Measurements from ENCODE around the gene GLDC. TPM values are rescaled to one million over a fixed set of nuclear protein-coding genes. Genes with fewer than 3 reads are reported as not detected.

The GLDC gene
- total and polyA plus RNA-seq, 9 donors, result 0.27 to 2.1 (median 0.64) TPM

DNA sequence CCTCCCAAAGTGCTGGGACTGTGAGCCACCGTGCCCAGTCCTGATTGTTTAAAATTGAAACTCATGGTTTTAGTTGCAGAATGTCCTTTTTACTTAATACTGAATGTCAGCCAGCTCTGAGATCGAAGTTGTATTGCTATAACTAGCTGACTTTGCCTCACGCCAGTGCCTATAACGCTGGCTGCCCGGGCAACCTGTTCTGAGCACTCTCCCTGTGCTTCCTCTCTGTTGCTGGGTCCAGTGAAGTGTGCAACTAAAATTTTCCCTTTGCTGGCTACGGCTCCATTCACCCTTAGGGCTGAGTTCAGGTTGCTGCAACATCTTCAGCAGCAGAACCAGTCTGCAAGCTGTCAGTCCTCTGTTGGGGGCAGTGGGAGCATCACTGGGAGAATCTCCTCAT, 65.9 kb downstream of the GLDC start:
- no peaks in the 10 kb centered on the region for H3K4me1 ChIP-seq (ENCODE audit: control insufficient read depth, insufficient read depth, low read length)
- 85% methylated on average over 4 of the region's 6 CpGs for WGBS (ENCODE audit: insufficient coverage)
- no peak for DNase-seq
- H3K9me3 ChIP-seq (replicated peaks; ENCODE audit: control insufficient read depth, low read depth, low read length), result no peaks in the 10 kb centered on the region
- no peak overlapping the region for H3K27ac ChIP-seq (ENCODE audit: low read length)
- H3K27me3 ChIP-seq (ENCODE audit: control insufficient read depth, insufficient read depth, low read length), result peaks cover 2% of the 10 kb centered on the region
- no peaks in the 10 kb centered on the region for H3K36me3 ChIP-seq (ENCODE audit: control insufficient read depth, insufficient read depth, low read length)
- H3K4me3 ChIP-seq (ENCODE audit: low read length), result no peak overlapping the region

DNA sequence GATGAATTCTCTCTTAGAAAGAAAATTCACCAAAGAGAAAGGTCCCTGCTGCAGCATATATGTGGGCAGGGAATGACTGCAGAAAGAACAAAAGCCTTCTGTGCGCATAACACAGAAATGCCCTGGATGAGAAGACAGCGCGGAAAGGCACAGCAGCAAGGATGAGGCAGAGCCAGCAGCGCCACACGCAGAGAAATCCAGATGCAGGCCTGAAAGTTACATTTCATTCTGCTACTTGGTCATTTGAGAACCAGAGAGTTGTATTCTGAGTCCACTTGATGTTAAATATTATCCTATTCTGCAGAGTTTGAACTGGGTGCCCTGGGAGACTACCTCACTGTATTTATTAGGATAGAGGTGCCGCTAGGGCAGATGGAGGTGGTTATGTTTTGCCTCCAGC, 68.5 kb downstream of the GLDC start:
- Histone ChIP-seq H3K27ac (ENCODE audit: low read length) (no peak overlapping the region), H3K4me3 (ENCODE audit: low read length) (no peak overlapping the region), H3K27me3 (ENCODE audit: control insufficient read depth, insufficient read depth, low read length) (peaks cover 2% of the 10 kb centered on the region), H3K4me1 (ENCODE audit: control insufficient read depth, insufficient read depth, low read length) (no peaks in the 10 kb centered on the region), H3K9me3 (replicated peaks; ENCODE audit: control insufficient read depth, low read depth, low read length) (no peaks in the 10 kb centered on the region), H3K36me3 (ENCODE audit: control insufficient read depth, insufficient read depth, low read length) (no peaks in the 10 kb centered on the region)
- 84% methylated on average over 5 of the region's 6 CpGs for WGBS (ENCODE audit: insufficient coverage)
- DNase-seq, result no peak

DNA sequence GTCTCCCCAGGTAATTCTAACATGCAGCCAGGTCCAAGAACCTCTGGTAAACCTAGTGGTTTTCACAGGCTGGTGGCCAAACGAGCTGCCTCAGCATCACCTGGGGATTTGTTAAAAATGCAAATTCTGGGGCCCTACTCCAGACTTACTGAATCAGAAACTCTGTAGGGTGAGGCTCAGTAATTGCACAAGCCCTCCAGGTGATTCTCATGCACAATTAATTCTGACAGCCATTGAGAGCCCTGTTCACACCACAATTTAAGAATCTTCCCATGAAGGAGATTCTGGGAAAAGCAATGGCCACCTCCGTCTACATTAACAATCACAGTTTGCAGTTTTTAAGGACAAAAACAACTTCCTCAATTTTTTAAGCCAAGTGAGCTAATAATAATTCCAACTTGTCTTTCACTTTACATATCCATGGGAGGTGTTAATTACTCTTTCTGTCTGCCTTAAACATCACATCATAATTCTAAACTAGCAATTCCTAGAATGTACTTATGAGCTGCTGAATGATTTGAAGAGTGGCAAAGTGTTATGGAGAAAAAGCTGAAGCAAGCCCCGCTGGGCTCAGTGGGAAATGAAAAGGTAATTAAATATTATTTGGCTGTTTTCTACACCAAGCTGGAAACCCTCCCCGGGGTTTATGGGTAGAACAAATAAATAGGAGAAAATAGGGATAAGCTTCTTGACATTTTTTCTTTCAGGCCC, 70.0 kb downstream of the GLDC start:
- no peaks in the 10 kb centered on the region for H3K9me3 ChIP-seq (replicated peaks; ENCODE audit: control insufficient read depth, low read depth, low read length)
- H3K4me3 ChIP-seq (ENCODE audit: low read length), result no peak overlapping the region
- DNase-seq, result no peak
- H3K36me3 ChIP-seq (ENCODE audit: control insufficient read depth, insufficient read depth, low read length), result no peaks in the 10 kb centered on the region
- no peaks in the 10 kb centered on the region for H3K4me1 ChIP-seq (ENCODE audit: control insufficient read depth, insufficient read depth, low read length)
- H3K27ac ChIP-seq (ENCODE audit: low read length), result no peak overlapping the region
- 50% methylated on average over 1 of the region's 4 CpGs for WGBS (ENCODE audit: insufficient coverage)
- peaks cover under 1% of the 10 kb centered on the region for H3K27me3 ChIP-seq (ENCODE audit: control insufficient read depth, insufficient read depth, low read length)

DNA sequence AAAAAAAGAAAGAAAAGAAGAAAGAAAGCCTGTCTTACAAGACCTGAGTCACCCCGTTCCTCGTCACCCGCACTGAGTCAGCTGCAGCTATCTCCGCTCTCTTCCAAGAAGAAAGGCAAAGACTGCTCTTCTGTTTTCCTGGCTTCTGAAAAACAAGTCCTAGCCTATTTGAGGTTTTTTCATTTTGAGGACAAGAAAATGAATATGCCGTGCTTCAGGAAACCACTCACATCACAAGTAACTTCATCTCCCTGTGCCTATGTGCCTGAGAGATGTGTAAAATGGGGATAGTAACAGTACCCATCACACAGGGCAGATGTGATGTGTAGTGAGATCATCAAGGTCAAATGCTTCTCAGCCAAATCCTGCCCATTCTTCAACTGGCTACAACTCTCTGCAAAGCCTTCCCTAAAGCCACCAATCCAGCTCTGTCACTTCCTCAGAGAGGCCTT, 78.4 kb downstream of the GLDC start:
- 87% methylated on average over 3 of the region's 5 CpGs for WGBS (ENCODE audit: insufficient coverage)
- DNase-seq, result no peak
- H3K9me3 ChIP-seq (replicated peaks; ENCODE audit: control insufficient read depth, low read depth, low read length), result no peaks in the 10 kb centered on the region
- H3K36me3 ChIP-seq (ENCODE audit: control insufficient read depth, insufficient read depth, low read length), result no peaks in the 10 kb centered on the region
- H3K27me3 ChIP-seq (ENCODE audit: control insufficient read depth, insufficient read depth, low read length), result no peaks in the 10 kb centered on the region
- no peak overlapping the region for H3K4me3 ChIP-seq (ENCODE audit: low read length)
- H3K4me1 ChIP-seq (ENCODE audit: control insufficient read depth, insufficient read depth, low read length), result peaks cover 3% of the 10 kb centered on the region
- no peak overlapping the region for H3K27ac ChIP-seq (ENCODE audit: low read length)

DNA sequence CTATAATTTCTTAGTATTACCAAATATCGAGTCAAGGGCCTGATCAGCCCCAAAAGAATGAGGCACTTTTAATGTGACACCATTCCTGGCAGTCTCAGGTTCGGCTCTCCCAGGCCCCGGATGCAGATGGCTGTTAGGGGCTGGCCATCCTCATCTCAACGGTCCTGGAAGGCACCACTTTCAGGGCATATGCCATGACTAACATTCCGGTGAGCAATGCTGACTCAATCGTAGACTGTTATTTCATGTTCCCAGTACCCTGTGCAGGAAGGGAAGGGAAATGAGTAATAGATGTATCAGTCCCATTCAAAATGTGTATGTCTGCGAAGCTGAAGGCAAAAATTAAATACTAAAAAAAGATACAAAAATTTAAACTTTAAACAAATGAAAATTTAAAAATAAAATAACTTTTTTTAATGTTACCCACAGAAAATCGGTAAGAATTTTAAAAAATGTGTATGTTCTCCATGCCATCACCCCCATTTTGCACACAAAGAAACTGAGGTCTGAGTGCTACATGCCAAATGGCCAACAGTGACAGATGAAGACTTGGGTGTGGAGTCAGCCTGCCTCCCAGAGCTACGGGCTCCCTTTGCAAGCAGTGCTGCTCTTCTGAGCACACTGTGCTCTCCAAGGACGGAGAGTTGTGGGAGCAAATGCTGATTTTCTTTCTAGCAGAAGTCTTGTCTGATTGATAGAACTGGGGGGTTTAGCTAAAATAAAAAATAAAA, 79.0 kb downstream of the GLDC start:
- no peak for DNase-seq
- WGBS (ENCODE audit: insufficient coverage), result 67% methylated on average over 6 of the region's 10 CpGs
- H3K4me3 ChIP-seq (ENCODE audit: low read length), result no peak overlapping the region

DNA sequence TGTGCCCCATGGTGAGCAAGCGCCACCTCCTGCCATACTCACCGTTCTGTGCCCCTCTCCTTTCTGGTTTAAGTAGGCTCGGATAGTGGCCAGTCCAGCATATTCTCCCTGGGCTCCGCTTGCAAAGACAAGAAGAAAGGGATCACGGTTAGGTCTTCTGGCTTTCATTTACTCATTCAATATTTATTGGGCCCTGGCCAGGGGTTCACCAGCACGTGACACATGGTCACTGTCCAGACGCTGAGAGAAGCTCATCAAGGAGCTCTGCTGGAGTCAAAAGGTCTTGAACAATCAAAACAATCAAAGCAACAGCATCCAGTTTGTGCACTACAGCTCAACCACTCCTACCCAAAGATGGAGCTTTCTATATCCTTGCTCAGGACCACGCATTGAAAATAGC, 80.2 kb downstream of the GLDC start:
- Histone ChIP-seq H3K4me1 (ENCODE audit: control insufficient read depth, insufficient read depth, low read length) (peaks cover 3% of the 10 kb centered on the region), H3K36me3 (ENCODE audit: control insufficient read depth, insufficient read depth, low read length) (no peaks in the 10 kb centered on the region), H3K4me3 (ENCODE audit: low read length) (no peak overlapping the region), H3K27ac (ENCODE audit: low read length) (no peak overlapping the region), H3K9me3 (replicated peaks; ENCODE audit: control insufficient read depth, low read depth, low read length) (no peaks in the 10 kb centered on the region), H3K27me3 (ENCODE audit: control insufficient read depth, insufficient read depth, low read length) (no peaks in the 10 kb centered on the region)
- 47% methylated on average over 7 of the region's 8 CpGs for WGBS (ENCODE audit: insufficient coverage)
- DNase-seq, result no peak

More for the DNA sequence above, 79.0 kb downstream of the GLDC start:
- Histone ChIP-seq H3K27me3 (ENCODE audit: control insufficient read depth, insufficient read depth, low read length) (no peaks in the 10 kb centered on the region), H3K27ac (ENCODE audit: low read length) (no peak overlapping the region), H3K9me3 (replicated peaks; ENCODE audit: control insufficient read depth, low read depth, low read length) (no peaks in the 10 kb centered on the region), H3K4me1 (ENCODE audit: control insufficient read depth, insufficient read depth, low read length) (peaks cover 3% of the 10 kb centered on the region), H3K36me3 (ENCODE audit: control insufficient read depth, insufficient read depth, low read length) (no peaks in the 10 kb centered on the region)

DNA sequence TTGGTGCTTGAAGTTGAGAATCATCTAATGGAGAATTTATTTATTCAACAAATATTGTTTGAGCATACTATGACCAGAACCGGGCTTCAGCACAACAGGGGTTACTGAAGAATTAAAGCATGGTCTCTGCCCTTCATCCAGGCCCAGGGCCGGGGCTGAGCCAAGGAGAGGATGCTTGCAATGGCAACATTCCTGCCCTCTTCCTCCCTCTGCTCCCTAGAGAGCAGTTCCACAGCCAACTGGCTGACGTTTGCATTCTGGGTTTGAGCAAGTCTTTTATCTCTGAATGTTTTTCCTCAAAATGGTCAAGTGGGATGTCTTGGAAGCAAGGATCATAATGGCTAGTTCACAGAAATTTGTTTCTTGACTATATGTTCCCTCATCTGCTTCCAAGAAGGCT, 80.7 kb downstream of the GLDC start:
- Histone ChIP-seq H3K36me3 (ENCODE audit: control insufficient read depth, insufficient read depth, low read length) (no peaks in the 10 kb centered on the region), H3K4me1 (ENCODE audit: control insufficient read depth, insufficient read depth, low read length) (peaks cover 3% of the 10 kb centered on the region), H3K4me3 (ENCODE audit: low read length) (no peak overlapping the region), H3K27ac (ENCODE audit: low read length) (no peak overlapping the region), H3K9me3 (replicated peaks; ENCODE audit: control insufficient read depth, low read depth, low read length) (no peaks in the 10 kb centered on the region), H3K27me3 (ENCODE audit: control insufficient read depth, insufficient read depth, low read length) (no peaks in the 10 kb centered on the region)
- WGBS (ENCODE audit: insufficient coverage), result 44% methylated on average over 2 of the region's 3 CpGs
- DNase-seq, result peak; percentile 41

DNA sequence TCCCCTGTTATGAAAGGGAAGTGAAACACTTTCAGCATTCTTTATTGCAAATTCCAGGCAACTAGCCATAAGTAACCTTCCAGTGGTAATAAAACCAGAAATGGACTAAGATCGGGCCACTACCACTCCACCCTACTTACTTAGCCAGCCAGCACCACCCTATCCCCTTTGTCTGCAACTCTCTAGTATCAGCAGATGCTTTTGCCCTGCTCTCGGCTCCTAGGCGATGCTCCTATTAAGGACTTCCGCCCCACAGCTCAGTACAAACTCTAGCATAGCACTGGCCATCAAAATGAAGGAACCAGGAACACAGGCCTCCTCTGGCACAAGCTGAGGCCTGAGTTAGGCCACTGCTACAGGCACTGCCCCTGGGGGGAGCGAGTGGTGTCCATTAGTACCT, 81.2 kb downstream of the GLDC start:
- DNase-seq, result peak; percentile 33
- no peaks in the 10 kb centered on the region for H3K36me3 ChIP-seq (ENCODE audit: control insufficient read depth, insufficient read depth, low read length)
- no peaks in the 10 kb centered on the region for H3K9me3 ChIP-seq (replicated peaks; ENCODE audit: control insufficient read depth, low read depth, low read length)
- H3K27ac ChIP-seq (ENCODE audit: low read length), result no peak overlapping the region
- no peak overlapping the region for H3K4me3 ChIP-seq (ENCODE audit: low read length)
- peaks cover 3% of the 10 kb centered on the region for H3K4me1 ChIP-seq (ENCODE audit: control insufficient read depth, insufficient read depth, low read length)
- no peaks in the 10 kb centered on the region for H3K27me3 ChIP-seq (ENCODE audit: control insufficient read depth, insufficient read depth, low read length)
- 83% methylated on average over 5 of the region's 5 CpGs for WGBS (ENCODE audit: insufficient coverage)

DNA sequence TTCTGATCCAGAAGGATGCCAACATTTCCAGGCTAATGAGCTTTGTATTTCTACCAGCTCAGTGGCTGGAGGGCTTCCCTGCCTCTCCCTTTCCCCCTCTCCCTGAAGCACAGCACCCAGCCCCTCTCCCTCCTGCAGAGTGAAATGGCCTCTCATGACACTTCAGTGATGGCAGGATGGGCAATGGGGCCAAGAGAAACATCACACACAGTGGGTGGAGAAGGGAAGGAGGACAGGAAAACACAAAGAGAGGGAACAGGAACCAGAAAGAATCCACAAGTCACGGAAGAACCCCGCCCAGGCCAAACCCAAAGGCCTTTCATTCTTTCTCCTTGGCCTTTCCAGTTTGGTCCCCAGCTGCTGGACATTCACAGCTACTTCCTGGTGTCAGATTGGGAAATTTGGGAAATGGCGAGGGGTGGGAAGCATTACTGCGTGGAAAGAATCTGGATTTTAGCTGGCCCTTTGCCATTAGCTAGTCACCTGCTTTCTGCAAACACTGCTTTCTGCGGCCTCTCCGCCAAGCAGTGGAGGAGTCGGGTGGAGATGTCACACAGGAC, 82.6 kb downstream of the GLDC start:
- H3K27me3 ChIP-seq (ENCODE audit: control insufficient read depth, insufficient read depth, low read length), result no peaks in the 10 kb centered on the region
- no peak overlapping the region for H3K27ac ChIP-seq (ENCODE audit: low read length)
- no peak for DNase-seq
- H3K4me3 ChIP-seq (ENCODE audit: low read length), result no peak overlapping the region
- WGBS (ENCODE audit: insufficient coverage), result 75% methylated on average over 2 of the region's 7 CpGs
- no peaks in the 10 kb centered on the region for H3K36me3 ChIP-seq (ENCODE audit: control insufficient read depth, insufficient read depth, low read length)
- H3K9me3 ChIP-seq (replicated peaks; ENCODE audit: control insufficient read depth, low read depth, low read length), result no peaks in the 10 kb centered on the region
- H3K4me1 ChIP-seq (ENCODE audit: control insufficient read depth, insufficient read depth, low read length), result peaks cover 3% of the 10 kb centered on the region

DNA sequence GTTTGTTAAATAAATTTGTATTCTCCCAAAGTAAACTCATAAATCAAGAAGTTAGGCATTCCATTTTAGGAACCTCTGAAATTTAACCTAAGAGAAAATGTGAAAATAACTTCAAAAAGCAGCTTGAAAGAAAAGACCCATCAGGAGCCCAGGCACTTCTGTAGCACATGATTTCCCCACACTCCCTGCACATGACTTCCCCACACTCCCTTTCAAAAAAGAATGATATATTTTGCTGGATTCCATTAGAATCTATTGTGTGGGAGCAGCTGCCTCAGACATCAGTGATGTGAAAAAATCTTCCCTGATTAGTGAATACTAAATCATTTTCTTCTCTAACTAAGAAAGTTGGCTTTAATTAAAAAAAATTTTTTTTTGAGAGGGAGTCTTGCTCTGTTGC, 83.3 kb downstream of the GLDC start:
- H3K4me1 ChIP-seq (ENCODE audit: control insufficient read depth, insufficient read depth, low read length), result peaks cover 3% of the 10 kb centered on the region
- H3K27ac ChIP-seq (ENCODE audit: low read length), result no peak overlapping the region
- no peak for DNase-seq
- no peaks in the 10 kb centered on the region for H3K9me3 ChIP-seq (replicated peaks; ENCODE audit: control insufficient read depth, low read depth, low read length)
- H3K27me3 ChIP-seq (ENCODE audit: control insufficient read depth, insufficient read depth, low read length), result no peaks in the 10 kb centered on the region
- no peak overlapping the region for H3K4me3 ChIP-seq (ENCODE audit: low read length)
- H3K36me3 ChIP-seq (ENCODE audit: control insufficient read depth, insufficient read depth, low read length), result no peaks in the 10 kb centered on the region

Measured in muscle of leg (tissue), 11 donors.